HG03378 (cell line): ENCODE measurements around the gene C16orf54.
"Not testable (repeated sequence)": the region's sequence is repeated elsewhere in the genome, so short reads cannot be mapped to it uniquely, and the experiment has no call there.

Experiments used
- ATAC-seq: cut with Tn5 transposase; IDR thresholded peaks from one replicate; pipeline ENCODE4 v1.9.1; 2021; ENCODE audit warnings: mild to moderate bottlenecking, moderate library complexity; ENCODE audit not compliant: unreplicated experiment

The C16orf54 gene

GRCh38 chr16:29769507-29769906 lies 23.7 kb upstream of the C16orf54 start:
- no peak for ATAC-seq

GRCh38 chr16:29767062-29767461 lies 21.3 kb upstream of the C16orf54 start:
- ATAC-seq: no peak

- no peak for ATAC-seq
Measured at GRCh38 chr16:29766571-29766970, 20.8 kb upstream of the C16orf54 start.

GRCh38 chr16:29765167-29766032 lies 19.6 kb upstream of the C16orf54 start:
- ATAC-seq: no peak

GRCh38 chr16:29763326-29763725 lies 17.5 kb upstream of the C16orf54 start:
- ATAC-seq: no peak

GRCh38 chr16:29761882-29762281 lies 16.1 kb upstream of the C16orf54 start:
- ATAC-seq: no peak

GRCh38 chr16:29761280-29761651 lies 15.5 kb upstream of the C16orf54 start:
- not testable (repeated sequence) for ATAC-seq

GRCh38 chr16:29760567-29761279 lies 14.9 kb upstream of the C16orf54 start:
- ATAC-seq: no peak

GRCh38 chr16:29757950-29758466 lies 12.2 kb upstream of the C16orf54 start:
- ATAC-seq: no peak

GRCh38 chr16:29757086-29757485 lies 11.3 kb upstream of the C16orf54 start:
- ATAC-seq: not testable (repeated sequence)

GRCh38 chr16:29756654-29757053 lies 10.9 kb upstream of the C16orf54 start:
- ATAC-seq: no peak

GRCh38 chr16:29753516-29753915 lies 7.7 kb upstream of the C16orf54 start:
- no peak for ATAC-seq

GRCh38 chr16:29748760-29749149 lies 3.0 kb upstream of the C16orf54 start:
- ATAC-seq: not testable (repeated sequence)

GRCh38 chr16:29747947-29748759 lies 2.4 kb upstream of the C16orf54 start:
- no peak for ATAC-seq

- not testable (repeated sequence) for ATAC-seq
Measured at GRCh38 chr16:29746518-29746917, 728 bp upstream of the C16orf54 start.

GRCh38 chr16:29745121-29745852 lies 503 bp downstream of the C16orf54 start:
- ATAC-seq: no peak

- no peak for ATAC-seq
Measured at GRCh38 chr16:29744541-29745101, 1.2 kb downstream of the C16orf54 start.

GRCh38 chr16:29743827-29744531 lies 1.8 kb downstream of the C16orf54 start:
- ATAC-seq: no peak

- no peak for ATAC-seq
Measured at GRCh38 chr16:29743475-29743826, 2.3 kb downstream of the C16orf54 start.
